ENCODE results near the gene PTRHD1.

- TF ChIP-seq POLR2AphosphoS5 (IDR thresholded peaks at IDR 0.05; ENCODE audit: low read depth, low read length), result no peak
- TF ChIP-seq POLR2A (IDR thresholded peaks at IDR 0.05; ENCODE audit: low read depth, low read length), result no peak
- no peak for TF ChIP-seq TAF1 (IDR thresholded peaks at IDR 0.05; ENCODE audit: low read depth, low read length)
These were observed 43.5 kb upstream of the PTRHD1 start for GRCh38 chr2:24836706-24837105.

Data from GM12891 (cell line).